Skeletal muscle tissue (tissue), 5 donors: ENCODE measurements around the gene CCR9. TPM values are rescaled to one million over a fixed set of nuclear protein-coding genes. Genes with fewer than 3 reads are reported as not detected.

Experiments used
- H3K27ac ChIP-seq: one replicate; pipeline ENCODE4 v1.7.0; 2013; ENCODE audit warnings: mild to moderate bottlenecking, low read depth, low read length, inconsistent platforms
- H3K27me3 ChIP-seq, 3 donors: one replicate each; pipeline ENCODE4 v1.7.0; 2013; ENCODE audit warnings: low read length in 3 of 3; ENCODE audit not compliant: control insufficient read depth in 3 of 3, insufficient read depth in 3 of 3
- H3K36me3 ChIP-seq, 3 donors: one replicate each; pipeline ENCODE4 v1.7.0; 2013; ENCODE audit warnings: low read length in 3 of 3; ENCODE audit not compliant: control insufficient read depth in 3 of 3, insufficient read depth in 3 of 3
- H3K4me1 ChIP-seq, 3 donors: one replicate each; pipeline ENCODE4 v1.7.0; 2013; ENCODE audit warnings: low read length in 3 of 3, mild to moderate bottlenecking in 3 of 3; ENCODE audit not compliant: control insufficient read depth in 3 of 3, insufficient read depth in 3 of 3
- H3K4me3 ChIP-seq, 3 donors: one replicate each; pipeline ENCODE4 v1.7.0; 2013; ENCODE audit warnings: low read length in 3 of 3
- H3K9ac ChIP-seq, 3 donors: one replicate each; pipeline ENCODE4 v1.7.0; 2013; ENCODE audit warnings: low read length in 3 of 3, mild to moderate bottlenecking in 3 of 3, moderate library complexity in 2 of 3, low read depth in 1 of 3
- H3K9me3 ChIP-seq, 3 donors: one replicate each; pipeline ENCODE4 v1.7.0; 2013; ENCODE audit warnings: low read length in 3 of 3; ENCODE audit not compliant: control insufficient read depth in 3 of 3
- small RNA-seq: library from RNA; depleted of rRNA; stranded (forward); fragments of <200 nt; gene quantifications from one replicate; pipeline ENCODE3, GENCODE V24; 2014
- total RNA-seq: library from RNA; depleted of rRNA; stranded (reverse); fragments of >200 nt; gene quantifications from one replicate; pipeline ENCODE4 v1.2.3, GENCODE V29; 2014
- donor health status: Osteomylitis.

Gene CCR9
- total RNA-seq, 1 donor from 2014 or later, result 0.52 TPM

DNA sequence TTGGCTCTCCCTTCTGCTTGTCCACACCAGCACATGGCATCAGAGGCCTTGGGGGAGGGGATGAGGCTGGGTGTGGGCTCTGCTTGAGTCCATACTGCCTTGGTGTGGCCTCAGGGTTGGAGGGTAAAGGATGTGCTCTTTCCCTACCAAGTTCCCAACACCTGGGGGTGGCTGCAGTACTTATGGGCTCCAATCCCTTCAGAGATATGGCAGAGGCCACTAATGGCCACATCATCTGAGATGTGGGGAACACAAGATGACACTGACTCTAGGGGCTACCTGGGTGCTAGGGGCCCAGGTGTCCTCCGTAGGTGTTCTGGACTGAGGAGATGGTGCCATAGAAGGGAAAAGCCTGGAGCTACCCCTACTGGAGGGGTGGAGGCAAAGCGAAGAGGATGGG, 63.8 kb downstream of the CCR9 start:
- Histone ChIP-seq H3K9me3 (no peaks in the 10 kb centered on the region), H3K27me3 (no peaks in the 10 kb centered on the region), H3K36me3 (peaks cover 88 to 99% (median 93%) of the 10 kb centered on the region in 3 donors), H3K9ac (peak overlapping the region in 1 of 3 donors; percentile 25), H3K4me3 (no peak overlapping the region), H3K4me1 (peaks cover under 1 to 38% (median 27%) of the 10 kb centered on the region in 3 donors), H3K27ac (no peak overlapping the region)

DNA sequence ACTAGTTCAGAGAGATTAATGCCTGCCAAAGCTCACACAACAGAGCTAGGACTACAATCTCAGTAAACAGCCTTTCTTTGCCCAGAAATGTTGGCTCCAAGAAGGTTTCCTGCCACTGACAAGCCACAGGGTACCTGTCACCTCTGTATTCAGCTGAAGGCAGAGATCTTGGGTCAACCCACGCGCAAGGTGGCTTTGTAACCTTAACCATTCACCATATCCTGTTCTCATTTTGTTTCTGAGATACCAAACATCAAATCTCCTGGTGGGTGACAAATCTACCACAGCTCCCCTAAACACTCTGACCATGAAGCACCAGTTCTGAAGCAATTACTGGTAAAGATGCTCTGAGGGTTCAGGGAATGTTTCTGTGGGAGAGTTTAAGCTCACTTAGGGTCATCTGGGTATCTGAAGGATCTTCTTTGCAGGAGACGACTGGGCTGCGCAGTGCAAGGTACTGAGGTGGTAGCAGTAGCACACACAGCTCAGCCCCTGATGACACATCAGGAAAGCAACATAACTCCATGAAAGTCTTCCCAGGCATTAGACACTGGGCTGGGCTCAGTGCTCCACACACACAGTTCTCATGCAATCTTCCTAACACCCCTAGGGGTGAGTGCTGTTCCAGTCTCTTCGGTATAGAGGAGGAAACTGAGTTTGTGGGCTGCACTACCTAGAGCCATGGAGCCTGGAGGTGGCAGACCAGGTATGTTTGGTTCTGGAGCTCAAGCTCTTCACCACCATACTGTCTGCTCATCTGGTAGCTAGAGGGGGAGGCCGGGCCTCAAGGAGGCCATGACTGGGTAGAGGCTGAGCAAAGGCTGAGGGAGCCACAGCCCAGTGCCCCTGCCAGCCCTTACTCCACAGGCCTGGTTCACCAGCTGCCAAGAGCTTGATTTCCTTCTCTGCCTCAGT, 64.6 kb downstream of the CCR9 start:
- Histone ChIP-seq H3K27ac (no peak overlapping the region), H3K36me3 (peaks cover 94 to 100% (median 99%) of the 10 kb centered on the region in 3 donors), H3K9ac (peak overlapping the region in 1 of 3 donors; percentile 33), H3K9me3 (no peaks in the 10 kb centered on the region), H3K4me3 (no peak overlapping the region), H3K27me3 (no peaks in the 10 kb centered on the region), H3K4me1 (peaks cover 0 to 30% (median 19%) of the 10 kb centered on the region in 3 donors)

DNA sequence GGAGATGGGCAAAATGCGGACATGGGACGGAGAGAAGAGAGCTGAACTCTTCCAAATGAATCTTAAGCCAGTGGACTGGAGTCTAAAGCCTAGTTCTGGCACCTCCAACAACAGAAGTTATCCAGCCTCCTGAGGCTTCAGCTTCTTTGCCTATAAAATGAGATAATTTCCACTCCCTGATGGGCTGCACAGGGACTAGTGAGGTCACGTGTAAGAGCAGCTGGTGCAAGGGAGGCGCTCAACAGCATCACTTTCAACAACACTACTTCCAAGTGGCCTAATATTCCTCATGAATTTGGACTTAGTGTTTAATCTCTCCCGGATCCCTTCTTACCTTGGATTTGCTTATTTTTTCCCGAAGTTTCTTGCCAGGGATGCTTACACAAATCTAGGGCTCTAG, 65.6 kb downstream of the CCR9 start:
- Histone ChIP-seq H3K27ac (no peak overlapping the region), H3K9me3 (no peaks in the 10 kb centered on the region), H3K36me3 (peaks cover 90 to 96% (median 95%) of the 10 kb centered on the region in 3 donors), H3K4me1 (peaks cover 0 to 24% (median 14%) of the 10 kb centered on the region in 3 donors), H3K4me3 (no peak overlapping the region), H3K27me3 (no peaks in the 10 kb centered on the region), H3K9ac (no peak overlapping the region)

DNA sequence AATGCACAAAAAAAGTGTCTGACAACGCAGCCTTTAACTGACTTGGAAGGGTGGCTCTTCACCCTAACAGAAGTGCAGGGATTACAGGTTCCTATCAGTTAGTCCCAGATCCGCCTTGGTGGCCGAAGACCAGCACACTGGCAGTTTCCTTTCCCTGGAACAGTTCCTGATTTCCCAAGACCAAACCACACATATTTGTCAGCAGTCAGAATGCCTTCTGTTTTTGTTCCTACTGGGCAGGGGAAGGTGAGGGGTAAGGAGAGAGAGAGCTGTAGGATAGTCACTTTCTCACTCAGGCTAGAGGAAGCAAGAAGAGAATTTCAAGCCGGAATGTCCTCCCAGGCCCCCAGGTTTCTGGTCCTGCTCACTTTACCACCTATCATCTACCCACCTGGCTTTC, 66.1 kb downstream of the CCR9 start:
- Histone ChIP-seq H3K36me3 (peaks cover 88 to 95% (median 94%) of the 10 kb centered on the region in 3 donors), H3K4me3 (no peak overlapping the region), H3K27ac (no peak overlapping the region), H3K27me3 (no peaks in the 10 kb centered on the region), H3K9ac (no peak overlapping the region), H3K9me3 (no peaks in the 10 kb centered on the region), H3K4me1 (peaks cover 0 to 24% (median 11%) of the 10 kb centered on the region in 3 donors)

Small RNAs within 50 kb of the gene (small RNA-seq; reads per million reads assigned to genes)
- not detected for gene RF00019

Other genes with a start within 250 kb of the CCR9 start
- gene SACM1L, start 197.1 kb upstream of the CCR9 start, total RNA-seq, result 24.0 TPM
- under 0.01 TPM for gene SLC6A20, start 90.0 kb upstream of the CCR9 start, total RNA-seq
- 6.8 TPM for gene LZTFL1, start 44.4 kb upstream of the CCR9 start, total RNA-seq
- gene CXCR6, start 56.9 kb downstream of the CCR9 start, total RNA-seq, result not detected
- gene FYCO1, start 109.3 kb downstream of the CCR9 start, total RNA-seq, result 16.7 TPM
- gene XCR1, start 140.9 kb downstream of the CCR9 start, total RNA-seq, result not detected